ENCODE measurements around the gene STXBP5.

Gene STXBP5

GRCh38 chr6:147192278-147192911, 11.8 kb upstream of the STXBP5 start:
- no peak for TF ChIP-seq CTCF (IDR thresholded peaks at IDR 0.05; ENCODE audit: borderline replicate concordance, insufficient read depth, low read depth, low read length)
- H3K4me3 ChIP-seq (ENCODE audit: low read depth, low read length): no peak overlapping the region

GRCh38 chr6:147194652-147195411, 9.4 kb upstream of the STXBP5 start:
- no peak overlapping the region for H3K4me3 ChIP-seq (ENCODE audit: low read depth, low read length)
- TF ChIP-seq CTCF (IDR thresholded peaks at IDR 0.05; ENCODE audit: borderline replicate concordance, insufficient read depth, low read depth, low read length): no peak

GRCh38 chr6:147195510-147195909, 8.7 kb upstream of the STXBP5 start:
- no peak overlapping the region for H3K4me3 ChIP-seq (ENCODE audit: low read depth, low read length)
- no peak for TF ChIP-seq CTCF (IDR thresholded peaks at IDR 0.05; ENCODE audit: borderline replicate concordance, insufficient read depth, low read depth, low read length)

- no peak for TF ChIP-seq CTCF (IDR thresholded peaks at IDR 0.05; ENCODE audit: borderline replicate concordance, insufficient read depth, low read depth, low read length)
- H3K4me3 ChIP-seq (ENCODE audit: low read depth, low read length): no peak overlapping the region
Measured at GRCh38 chr6:147195987-147196386, 8.2 kb upstream of the STXBP5 start.

- H3K4me3 ChIP-seq (ENCODE audit: low read depth, low read length): no peak overlapping the region
- no peak for TF ChIP-seq CTCF (IDR thresholded peaks at IDR 0.05; ENCODE audit: borderline replicate concordance, insufficient read depth, low read depth, low read length)
Measured at GRCh38 chr6:147200711-147201110, 3.5 kb upstream of the STXBP5 start.

GRCh38 chr6:147201885-147202515, 2.2 kb upstream of the STXBP5 start:
- TF ChIP-seq CTCF (IDR thresholded peaks at IDR 0.05; ENCODE audit: borderline replicate concordance, insufficient read depth, low read depth, low read length): no peak
- H3K4me3 ChIP-seq (ENCODE audit: low read depth, low read length): peak overlapping the region; percentile 26

Data from GM12875 (cell line).